ENCODE results near the gene SIGLEC15.

SIGLEC15 gene

DNA sequence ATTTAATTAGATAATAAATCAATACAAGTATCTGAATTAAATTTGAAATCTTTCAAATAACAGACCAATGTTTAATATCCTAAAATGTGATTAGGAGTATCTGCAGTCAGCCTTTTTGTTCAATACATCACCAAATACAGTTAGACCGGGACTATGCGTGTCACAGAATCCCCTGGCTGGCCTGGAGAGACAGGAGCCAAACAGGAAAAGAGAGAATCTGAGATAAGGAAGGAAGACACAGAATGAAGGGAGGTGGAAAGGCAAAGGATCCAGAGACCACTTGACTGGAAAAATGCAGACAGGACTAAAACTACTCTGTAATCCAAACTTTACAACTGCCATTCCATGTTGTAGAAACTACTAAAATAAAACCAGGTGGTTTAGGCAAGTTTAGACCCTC, 66.3 kb downstream of the SIGLEC15 start:
- DNase-seq (ENCODE audit: low read depth) = no peak
- TF ChIP-seq CTCF (IDR thresholded peaks at IDR 0.05; ENCODE audit: insufficient read depth, low read depth, low read length, missing control alignments) = no peak

More for the DNA sequence above, 66.3 kb downstream of the SIGLEC15 start:
- H3K4me3 ChIP-seq (ENCODE audit: low read depth, low read length) = no peak overlapping the region

Measured in GM12865 (cell line).